ENCODE results near the gene EPHA6.
"Not testable (repeated sequence)": the region's sequence is repeated elsewhere in the genome, so short reads cannot be mapped to it uniquely, and the experiment has no call there.

EPHA6 gene

DNA sequence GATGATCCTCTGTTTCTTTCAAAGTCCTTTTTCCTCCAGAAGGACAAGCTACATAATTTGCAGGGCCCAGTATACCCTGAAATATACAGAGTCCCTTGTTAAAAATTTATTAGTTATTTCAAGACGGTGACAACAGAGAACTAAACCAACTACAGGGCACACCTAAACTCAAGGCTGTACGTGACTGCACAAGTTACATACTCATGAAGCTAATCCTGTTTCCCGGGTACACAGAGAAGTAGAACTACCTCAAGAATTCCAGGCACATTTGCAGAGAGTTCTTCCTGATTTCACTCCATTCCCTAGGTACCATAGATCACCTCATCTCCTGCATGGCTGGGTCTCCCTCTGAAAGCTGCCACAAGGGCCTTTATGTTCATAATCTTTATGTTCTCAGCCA is 670.8 kb downstream of the EPHA6 start:
- DNase-seq, result no peak

DNA sequence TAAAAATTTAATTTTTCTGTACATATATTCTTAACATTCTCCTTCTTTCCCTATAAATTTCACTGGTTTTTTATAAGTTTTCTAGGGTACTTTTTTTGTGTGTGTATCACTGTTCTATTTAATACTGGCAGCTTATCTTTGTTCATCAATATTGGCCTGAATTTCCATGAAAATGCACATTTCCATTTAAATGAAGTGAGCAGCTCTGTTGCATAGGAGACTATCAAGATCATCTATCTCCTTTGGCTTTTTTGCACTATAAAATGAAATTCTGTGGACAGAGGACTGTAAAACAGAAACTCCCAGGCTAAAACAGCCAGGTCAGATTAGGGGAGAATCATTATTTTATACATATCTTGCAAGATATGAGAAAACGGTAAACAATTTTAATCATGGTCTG is 673.2 kb downstream of the EPHA6 start:
- no peak for DNase-seq

DNA sequence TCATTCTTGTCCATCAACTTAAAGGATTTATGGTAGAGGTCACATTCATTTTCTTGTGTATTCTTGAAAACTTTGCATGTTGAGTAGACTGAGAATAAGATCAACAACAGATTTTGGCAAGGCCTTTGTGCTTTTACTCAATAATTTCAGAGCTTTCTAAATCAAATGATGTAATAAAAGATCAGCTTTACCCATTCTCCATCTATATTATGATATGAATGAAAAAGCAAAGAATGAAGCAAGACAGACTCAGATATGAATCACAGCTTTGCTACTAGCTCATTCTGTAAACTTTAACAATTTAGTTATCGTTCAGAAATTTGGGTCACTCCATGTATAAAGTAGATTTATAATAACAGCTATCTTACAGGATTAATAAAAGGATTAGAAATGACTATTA is 674.3 kb downstream of the EPHA6 start:
- DNase-seq, result no peak

DNA sequence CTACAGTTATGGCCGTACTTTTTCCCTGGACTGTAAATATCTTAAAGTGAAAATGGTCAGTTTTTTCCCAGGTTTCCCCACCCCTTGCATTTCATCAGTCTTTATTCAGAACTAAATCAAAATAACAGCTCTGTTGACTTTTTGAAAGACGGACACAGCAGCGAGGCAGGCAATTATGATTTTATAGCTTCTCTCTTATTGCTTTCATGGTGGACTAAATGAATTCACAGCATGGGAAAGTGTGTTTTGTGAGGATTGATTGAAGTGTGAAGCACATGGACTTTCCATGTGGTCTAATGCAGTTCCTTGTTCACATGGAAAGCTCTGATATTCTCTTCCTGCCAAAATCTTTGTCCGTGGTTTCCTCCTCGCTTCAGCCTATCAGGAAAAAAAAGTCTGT is 681.5 kb downstream of the EPHA6 start:
- DNase-seq, result no peak

DNA sequence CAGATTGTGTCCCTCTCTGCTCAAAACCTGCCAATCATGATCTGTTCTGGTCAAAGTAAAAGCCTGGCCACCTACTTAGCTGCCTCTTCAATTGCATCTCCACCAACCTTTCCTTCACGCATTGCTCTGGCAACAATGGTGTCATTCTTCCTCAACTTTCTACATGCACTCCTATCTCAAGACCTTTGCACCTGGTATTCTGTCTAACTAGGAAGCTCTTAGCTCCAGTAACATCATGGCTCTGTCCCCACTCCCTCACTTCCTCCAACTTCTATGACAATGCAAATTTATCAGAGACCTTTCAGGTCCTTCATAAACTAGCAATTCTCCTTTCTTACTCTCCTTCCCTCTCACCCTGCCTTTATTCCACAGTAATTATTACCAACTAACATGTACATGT is 682.7 kb downstream of the EPHA6 start:
- DNase-seq, result no peak

DNA sequence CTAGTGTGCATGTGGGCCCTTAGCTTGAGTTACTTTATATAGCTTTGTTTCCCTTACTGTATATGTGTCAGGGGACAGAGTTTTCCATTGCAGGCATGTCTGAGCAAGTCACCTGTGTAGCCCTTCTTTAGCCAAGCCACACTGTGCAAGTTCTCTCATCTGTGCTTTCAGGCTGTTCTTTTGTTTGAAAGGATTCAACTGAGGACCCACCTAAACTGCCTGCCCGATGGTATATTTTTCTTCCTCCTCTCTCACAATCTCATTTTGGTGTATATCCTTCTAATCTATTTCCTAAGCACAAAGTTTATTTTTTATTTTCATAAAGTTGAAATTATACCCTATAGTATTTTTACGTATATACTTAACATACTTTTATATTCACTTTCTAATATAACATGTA is 690.1 kb downstream of the EPHA6 start:
- no peak for DNase-seq

DNA sequence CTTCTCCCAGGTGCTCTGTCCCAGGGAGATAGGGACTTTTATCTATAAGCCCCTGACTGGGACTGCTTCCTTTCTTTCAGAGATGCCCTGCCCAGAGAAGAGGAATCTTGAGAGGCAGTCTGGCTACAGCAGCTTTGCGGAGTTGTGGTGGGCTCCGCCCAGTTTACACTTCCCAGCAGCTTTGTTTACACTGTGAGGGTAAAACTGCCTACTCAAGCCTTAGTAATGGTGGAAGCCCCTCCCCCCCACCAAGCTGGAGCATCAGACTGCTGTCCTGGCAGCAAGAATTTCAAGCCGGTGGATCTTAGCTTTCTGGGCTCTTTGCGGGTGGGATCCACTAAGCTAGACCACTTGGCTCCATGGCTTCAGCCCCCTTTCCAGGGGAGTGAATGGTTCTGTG is 696.4 kb downstream of the EPHA6 start:
- no peak for DNase-seq

DNA sequence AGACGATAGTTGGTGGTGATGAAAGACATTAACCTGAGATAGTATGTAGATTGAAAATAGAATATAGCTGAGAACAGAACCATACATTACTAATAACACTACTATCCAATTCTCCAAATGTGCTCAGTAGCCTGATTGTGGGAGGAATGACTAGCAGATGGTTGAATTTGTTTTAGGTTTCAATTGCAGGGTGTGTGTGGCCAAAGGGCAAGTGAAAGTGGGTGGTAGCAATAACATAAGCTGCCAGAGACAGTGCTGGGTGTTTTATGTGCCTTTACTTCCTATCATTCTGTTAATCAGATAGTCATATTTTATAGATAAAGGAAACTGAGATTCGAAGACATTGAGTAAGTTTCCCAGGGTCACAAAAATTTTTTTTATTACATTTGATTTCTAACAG is 700.7 kb downstream of the EPHA6 start:
- no peak for DNase-seq

DNA sequence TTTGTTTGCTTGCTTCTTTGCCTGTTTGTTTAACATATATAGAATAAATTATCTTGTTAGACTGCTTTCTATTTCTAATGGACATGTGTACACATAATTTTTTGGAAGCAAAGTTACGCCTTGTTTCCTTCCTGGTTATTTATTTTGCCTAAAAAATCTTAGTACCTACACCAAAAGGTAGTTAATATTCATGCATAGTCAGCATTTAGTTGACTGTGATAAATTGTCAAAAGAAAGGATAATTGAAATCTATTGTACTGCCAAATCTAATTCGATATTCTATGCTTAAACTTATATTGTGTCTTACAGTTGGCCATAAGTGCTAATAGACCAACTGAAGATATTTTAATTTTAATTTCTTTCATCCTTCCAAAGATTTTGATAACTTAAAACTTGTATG is 716.3 kb downstream of the EPHA6 start:
- no peak for DNase-seq

DNA sequence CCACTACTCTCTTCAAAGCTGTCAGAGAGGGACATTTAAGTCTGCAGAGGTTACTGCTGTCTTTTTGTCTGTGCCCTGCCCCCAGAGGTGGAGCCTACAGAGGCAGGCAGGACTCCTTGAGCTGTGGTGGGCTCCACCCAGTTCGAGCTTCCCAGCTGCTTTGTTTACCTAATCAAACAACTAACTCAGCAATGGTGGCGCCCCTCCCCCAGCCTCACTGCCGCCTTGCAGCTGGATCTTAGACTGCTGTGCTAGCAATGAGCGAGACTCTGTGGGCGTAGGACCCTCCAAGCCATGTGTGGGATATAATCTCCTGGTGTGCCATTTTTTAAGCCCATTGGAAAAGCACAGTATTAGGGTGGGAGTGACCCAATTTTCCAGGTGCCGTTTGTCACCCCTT is 733.2 kb downstream of the EPHA6 start:
- not testable (repeated sequence) for DNase-seq

DNA sequence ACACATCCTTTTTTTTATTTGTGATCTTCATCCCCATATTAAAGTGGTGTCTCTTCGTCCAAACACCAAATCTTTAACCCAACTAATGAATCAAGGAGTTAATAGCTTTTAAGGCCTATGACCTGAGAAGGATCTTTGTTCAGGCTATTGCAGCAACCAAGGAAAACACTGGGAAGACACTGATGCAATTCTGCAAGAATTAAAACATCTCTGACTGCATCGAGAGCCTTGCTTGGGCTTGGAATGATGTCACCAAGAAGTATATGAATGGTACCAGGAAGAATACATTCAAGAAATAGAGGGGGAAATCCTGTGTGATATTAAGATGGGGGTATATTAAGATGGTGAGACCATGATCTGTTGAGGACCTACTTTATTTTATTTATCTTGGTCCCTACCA is 736.0 kb downstream of the EPHA6 start:
- DNase-seq, result no peak

DNA sequence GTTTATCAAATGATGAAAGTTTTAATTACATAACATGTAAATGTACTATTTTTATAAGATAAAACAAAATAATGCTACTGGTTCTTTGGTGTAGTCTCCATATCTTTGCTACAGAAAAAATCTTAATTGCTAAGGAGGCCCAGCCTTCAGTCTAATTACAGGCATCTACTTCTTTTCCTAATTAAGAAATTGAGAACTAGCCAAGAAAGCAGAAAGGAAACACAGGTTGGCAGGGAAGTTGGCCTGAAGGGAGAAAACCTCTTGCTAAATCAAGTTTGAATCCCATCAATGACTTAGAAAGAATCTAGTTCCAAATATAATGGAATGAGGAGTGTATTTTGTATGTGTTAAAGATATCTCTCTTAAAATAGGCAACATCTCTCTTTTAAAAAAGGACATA is 737.8 kb downstream of the EPHA6 start:
- no peak for DNase-seq

DNA sequence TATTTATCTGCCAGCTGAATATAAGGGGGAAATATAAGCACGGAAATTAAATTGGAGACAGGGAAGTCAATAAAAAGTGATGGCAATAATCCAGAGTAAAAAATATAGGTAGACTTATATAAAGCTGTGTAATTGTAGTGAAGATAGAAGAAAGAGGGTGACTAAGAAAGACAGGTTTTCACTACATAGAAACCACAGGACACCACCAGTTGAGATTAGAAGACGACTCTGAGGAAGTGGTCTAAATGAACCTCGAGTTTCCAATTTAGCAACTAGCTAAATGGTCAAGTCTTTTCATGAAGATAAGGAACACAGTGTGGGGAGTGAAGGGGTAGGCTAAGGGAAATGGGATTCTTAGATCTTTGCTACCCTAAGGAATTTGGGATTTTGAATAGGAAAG is 761.3 kb downstream of the EPHA6 start:
- no peak for DNase-seq

DNA sequence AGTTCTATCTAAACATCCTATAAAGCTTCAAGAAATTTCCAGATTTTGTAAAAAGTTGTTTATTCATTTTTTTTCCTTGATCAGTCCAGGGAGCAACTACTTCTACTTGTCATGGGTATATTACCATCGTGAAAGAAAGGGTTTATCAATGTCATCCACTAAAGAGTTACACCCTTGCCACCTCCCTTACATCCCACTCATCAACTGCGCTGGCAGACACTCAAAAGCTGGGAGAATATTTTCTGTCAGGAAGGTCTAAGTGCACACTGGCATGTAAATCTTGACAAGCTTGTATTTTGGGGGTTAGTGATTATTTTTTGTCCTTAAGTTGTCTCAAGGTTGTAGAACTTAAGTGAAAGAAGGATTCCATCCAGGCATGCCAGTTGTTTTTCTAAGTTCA is 761.8 kb downstream of the EPHA6 start:
- no peak for DNase-seq

DNA sequence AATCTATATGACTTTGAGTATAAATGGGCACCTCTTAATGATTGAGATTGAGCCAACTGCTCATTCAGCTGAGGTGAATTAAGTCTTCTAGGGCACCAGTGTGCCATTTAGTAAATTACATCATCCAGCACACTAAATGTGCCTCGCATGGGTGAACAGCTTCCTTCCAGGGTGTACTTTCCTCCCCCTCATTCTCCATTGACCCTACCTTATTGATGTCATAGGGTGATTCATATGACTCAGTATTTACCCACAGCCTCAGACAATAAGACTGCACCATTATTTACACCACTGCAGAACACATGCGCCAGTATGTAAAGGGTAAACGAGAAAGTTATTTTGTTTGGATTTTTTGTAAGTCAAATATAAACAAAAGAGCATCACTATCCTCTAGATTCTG is 765.0 kb downstream of the EPHA6 start:
- DNase-seq, result no peak

DNA sequence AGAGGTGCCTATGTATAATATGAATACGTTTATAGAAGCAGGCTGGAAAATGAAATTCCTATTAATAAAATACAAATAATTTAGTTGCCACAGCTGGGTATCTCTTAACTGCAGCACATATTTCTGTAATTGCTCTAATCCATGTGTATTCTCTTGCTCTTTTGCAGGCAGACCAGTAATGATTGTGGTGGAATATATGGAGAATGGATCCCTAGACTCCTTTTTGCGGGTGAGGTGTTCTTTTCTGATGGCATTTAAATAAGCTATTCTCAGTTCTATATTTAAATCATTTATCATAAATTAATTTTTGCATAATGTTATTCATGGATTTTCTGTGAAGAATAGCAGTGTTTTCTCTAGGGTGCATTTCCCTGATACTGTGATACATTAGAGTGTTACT is 796.2 kb downstream of the EPHA6 start:
- no peak for DNase-seq

DNA sequence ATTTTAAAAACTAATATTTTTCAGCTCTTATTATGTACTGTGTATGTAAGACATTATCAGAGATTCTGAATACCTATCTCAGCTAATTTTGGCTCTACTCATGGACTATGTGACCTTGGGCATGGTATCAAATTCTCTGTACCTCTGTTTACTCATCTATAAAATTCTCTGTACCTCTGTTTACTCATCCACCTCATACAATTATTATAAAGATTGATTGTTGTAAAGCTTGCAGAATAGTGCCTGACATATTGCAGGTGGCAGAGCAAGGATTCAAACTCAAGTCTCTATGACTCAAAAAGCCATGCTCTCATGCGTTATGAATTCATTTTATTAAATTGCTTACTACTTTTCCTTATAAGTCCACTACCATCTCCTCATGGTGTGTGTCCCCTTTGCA is 798.2 kb downstream of the EPHA6 start:
- DNase-seq, result no peak

DNA sequence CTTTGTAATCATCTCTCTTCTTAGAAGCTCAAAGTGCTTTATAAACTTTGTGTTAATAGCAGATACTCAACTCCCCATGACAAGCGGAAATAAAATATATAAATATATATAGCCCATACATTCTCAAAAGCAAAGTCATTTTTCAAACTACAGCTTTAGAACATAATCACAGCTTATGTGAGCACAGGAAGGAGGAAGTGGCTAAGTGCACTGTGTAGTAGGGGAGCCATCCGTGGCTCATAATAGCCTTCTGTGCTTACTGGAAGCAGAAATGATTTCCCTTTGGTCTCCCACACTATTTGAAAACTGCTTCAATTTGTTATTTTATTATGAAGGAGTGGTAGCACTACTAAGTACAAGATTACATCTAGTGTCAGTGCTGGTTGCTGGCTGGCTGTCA is 798.7 kb downstream of the EPHA6 start:
- no peak for DNase-seq

DNA sequence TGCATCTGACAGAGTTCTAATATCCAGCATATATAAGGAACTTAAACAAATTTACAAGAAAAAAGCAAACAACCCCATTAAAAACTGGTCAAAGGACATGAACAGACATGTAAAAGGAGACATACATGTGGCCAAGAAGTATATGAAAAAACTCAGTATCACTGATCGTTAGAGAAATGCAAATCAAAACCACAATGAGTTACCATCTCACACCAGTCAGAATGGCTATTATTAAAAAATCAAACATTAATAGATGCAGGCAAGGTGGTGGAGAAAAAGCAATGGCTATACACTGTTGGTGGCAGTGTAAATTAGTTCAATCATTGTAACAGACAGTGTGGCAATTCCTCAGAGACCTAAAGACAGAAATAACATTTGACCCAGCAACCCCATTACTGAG is 806.1 kb downstream of the EPHA6 start:
- DNase-seq, result not testable (repeated sequence)

DNA sequence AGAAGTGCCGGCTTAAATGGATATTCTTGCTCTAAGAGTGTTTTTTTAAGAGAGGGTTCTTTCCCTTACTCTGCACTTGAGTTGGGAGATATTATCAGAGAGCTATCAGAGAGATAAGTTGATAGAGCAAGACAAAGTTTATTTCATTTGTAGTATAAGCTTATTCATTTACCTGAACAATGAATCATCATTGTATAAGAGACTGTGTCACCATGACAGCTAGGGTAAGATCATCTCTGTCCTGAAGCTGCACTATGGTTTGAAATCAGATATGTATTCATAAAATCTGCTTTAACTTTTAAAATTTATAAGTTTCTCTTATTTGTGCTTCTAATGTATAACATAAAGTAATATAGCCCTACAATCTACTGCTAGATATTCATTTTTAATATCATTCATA is 822.1 kb downstream of the EPHA6 start:
- no peak for DNase-seq

DNA sequence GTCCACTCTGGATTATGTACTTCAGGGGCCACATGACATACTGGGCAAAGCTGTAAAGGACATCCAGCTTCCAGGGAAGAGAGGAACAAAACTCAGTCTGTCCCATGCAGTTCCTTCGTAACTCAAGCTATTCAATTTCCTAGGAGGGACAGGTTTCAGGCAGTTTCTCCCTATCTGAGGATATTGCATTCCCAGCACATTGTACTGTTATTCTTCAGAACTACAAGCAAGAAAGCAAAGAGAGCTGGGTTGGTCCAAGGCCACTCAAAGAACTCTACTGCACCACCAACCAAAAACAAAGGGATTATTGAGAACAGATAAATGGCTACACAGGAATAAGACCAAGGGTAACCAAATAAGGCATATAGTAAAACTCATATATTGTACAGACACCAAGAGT is 832.5 kb downstream of the EPHA6 start:
- no peak for DNase-seq

DNA sequence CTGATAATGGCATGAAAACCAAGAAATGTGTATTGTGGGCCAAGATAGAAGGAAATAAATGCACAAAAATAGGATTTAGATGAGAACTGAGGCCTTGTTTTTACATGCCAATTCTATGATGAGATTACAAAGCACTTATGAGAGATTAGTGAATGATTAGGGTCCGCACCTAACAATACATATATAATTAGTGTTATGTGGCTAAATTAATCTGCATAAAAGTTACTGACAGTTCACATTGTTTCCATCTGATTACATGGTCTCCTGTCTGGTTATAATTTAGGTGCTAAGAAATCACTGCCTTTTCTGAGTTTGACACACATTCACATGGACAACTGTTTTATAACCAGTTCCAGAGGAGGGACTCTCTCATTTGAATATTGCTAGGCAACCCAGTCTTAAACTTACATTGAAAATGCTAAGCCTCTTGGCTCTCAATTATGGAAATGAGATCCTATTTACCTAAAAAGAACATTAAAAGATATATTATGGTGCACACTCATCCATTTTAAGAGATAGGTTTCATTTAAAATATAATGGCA is 833.1 kb downstream of the EPHA6 start:
- no peak for DNase-seq

DNA sequence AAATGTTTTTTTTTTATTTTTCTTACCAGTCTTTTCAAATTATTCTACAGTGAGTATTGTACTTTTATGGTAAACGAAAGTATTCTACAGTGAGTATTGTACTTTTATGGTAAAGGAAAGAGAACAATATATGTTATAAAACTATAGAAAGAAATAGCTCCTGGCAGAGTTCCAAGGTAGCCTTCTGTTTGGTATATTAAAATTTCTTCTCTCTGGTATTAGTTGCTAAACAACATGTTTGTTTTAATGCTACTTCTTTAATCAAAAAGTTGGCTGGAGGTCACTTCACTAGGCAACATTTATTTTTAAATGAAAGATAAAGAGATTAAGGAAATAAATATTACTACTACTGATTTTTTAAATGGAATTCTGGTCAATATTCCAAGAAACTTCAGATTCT is 841.6 kb downstream of the EPHA6 start:
- DNase-seq, result no peak

DNA sequence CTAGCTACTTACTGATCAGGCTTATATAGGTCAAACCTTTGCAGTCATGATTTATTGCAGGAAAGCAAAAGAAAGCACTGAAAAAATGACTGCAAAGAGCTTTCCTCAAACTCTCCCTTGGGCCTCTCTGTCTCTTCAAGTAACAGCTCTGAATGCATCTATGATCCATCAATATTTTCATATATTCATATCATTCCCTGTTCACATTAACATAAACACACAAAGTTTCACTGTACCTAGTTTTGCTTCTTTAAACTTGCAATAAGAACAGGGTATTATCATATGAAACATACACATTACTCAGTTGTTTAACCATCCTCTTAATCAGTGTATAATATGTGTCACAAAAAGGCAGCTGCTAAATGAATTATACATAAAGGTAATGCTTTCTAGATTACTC is 842.2 kb downstream of the EPHA6 start:
- DNase-seq, result no peak

DNA sequence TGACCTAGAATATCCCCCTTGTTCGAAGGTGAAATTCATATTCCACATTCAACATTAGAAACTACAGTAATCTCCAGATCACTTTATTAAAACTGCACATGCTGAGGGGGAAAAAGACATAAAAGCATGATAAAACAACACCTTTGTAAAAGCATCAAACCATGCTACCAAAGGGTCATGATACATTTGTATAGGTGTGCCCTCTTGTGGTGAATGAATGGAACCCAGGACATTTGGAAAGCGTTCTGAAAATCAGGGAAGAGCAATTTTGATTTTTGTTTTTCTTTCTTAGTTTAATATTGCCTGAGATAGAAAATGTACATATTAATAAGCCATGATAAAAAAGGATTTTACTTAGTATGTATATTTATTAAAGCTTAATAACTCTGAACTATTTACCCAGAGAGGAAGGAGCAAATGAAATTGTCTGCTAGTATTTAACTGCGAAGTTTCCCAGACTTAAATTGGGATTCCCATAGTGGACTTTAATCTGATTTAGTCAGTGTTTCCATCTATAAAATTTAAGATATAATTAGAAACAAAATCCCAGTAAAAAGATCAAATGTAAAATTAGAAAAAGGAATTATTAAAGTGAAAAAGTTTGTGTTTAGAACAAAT is 844.4 kb downstream of the EPHA6 start:
- DNase-seq, result no peak

DNA sequence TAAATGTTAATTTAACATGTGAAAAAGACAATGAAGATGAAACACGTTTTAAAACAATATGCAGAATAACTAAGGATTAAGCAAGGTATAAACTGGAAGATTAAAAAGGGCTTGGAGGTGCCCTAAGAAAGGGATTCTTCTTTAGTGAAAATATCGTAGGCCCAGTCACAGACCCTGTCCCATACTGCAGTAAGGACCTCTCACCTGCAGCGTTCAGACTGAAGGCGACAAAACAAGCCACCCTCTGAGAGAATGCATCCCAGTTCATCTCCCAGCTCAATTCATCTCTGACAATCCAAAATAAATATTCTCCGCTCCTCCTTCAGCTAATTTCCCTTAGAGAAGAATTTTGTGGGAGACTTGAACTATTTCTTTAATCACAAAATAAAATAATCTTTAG is 847.9 kb downstream of the EPHA6 start:
- no peak for DNase-seq

Measured in CD4-positive, alpha-beta T cell treated with Interleukin-1 beta for 1 hour (primary cell).